Measurements from ENCODE around the gene PPP6R1. TPM values are rescaled to one million over a fixed set of nuclear protein-coding genes. Genes with fewer than 3 reads are reported as not detected.

PPP6R1 gene
- total and polyA plus RNA-seq, 2 of the 13 experiments (the other 11 are each of a cell fraction or from before 2014, with no cell fraction given), result 25.8 to 54.0 TPM

DNA sequence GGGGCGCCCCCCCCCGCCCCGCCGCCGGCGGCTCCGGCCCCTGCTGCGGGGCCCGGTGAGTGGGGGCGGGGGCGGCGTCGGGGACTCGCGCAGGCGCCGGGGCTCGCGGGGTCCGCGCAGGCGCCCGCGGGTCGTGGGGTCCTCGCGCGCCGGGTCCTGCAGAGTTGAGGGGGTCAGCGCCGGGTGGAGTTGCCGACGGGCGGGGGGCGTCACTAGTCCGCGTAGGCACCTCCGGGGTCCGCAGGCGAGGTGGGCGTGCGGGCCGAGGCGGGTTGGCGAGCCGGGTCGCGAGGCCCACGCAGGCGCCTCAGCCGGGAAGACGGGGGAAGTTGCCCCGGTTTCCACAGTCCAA is 365 bp downstream of the PPP6R1 start (continued):
- TF ChIP-seq, protein P1, sequence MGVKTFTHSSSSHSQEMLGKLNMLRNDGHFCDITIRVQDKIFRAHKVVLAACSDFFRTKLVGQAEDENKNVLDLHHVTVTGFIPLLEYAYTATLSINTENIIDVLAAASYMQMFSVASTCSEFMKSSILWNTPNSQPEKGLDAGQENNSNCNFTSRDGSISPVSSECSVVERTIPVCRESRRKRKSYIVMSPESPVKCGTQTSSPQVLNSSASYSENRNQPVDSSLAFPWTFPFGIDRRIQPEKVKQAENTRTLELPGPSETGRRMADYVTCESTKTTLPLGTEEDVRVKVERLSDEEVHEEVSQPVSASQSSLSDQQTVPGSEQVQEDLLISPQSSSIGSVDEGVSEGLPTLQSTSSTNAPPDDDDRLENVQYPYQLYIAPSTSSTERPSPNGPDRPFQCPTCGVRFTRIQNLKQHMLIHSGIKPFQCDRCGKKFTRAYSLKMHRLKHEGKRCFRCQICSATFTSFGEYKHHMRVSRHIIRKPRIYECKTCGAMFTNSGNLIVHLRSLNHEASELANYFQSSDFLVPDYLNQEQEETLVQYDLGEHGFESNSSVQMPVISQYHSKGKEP (CRISPR knock-in tag; IDR thresholded peaks at IDR 0.05), result no peak

DNA sequence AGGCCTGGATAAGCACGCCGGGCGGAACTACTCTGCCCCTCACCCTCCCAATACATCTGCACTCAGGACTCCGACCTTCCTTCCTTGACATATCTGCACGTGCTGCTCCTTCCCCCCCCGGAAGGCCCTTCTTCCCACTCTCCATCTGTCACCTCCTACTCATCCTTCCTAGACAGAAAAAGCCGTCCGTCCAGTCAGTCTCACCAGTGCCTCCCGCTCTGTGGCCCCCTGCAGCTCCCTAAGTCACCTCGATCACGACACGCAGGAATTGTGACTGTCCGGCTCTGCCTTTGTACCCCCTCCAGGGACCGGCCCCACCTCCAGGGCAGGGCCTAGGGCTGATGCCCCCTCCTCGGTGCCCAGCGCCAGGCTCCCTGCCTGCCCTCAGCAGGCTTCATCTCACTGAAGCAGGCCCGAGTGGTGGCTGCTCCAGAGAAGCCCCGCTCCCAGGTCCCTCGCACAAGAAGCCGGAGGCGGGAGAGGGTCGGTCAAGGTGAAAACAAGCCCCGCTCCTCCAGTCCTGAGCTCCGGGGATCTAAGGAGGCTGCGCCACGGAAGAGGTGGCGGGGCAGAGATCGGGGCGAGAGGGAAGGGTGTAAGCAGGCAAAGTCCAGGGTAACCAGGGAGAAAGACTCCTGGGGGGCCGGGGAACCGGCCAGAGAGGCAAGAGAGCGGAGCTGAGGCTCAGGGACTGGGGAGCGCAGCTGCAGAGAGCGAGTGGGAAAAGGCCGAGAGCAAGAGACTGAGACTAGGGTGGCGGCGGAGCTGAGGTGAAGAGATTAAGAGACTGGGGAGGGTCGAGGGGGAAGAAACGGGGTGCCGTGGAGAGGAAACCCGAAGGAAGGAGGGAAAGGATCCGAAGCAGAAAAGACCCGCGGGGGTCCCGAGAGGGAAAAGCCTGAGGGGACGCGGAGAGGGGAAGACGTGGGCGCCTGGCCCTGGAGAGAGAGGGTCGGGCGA is 1.1 kb downstream of the PPP6R1 start:
- H3K27ac ChIP-seq (ENCODE audit: extremely low read length, insufficient read depth, low read length), result peak overlapping the region; percentile 68
- H3K4me3 ChIP-seq (replicated peaks in 1 of 3; ENCODE audit: insufficient read depth in 1 of 3, low read depth in 2 of 3, low read length in 3 of 3), result peak overlapping the region; percentile 88 to 95 (median 94)
- no peaks in the 10 kb centered on the region; a peak in 1 of 5 replicates for H3K27me3 ChIP-seq (ENCODE audit: control insufficient read depth in 1 of 2, insufficient read depth in 2 of 2, low read length in 2 of 2)
- H3K4me2 ChIP-seq (ENCODE audit: low read depth, low read length), result peak overlapping the region; percentile 99
- H3K9ac ChIP-seq (ENCODE audit: insufficient read depth, low read depth, low read length), result peak overlapping the region; percentile 97
- in situ Hi-C loops (cut with HindIII; ENCODE audit: extremely low pct_ligation_motif_present, low pct_unique_long_range_greater_than_20kb) (loop anchor here (5.0 kb wide), 1 partner anchor 35 kb away; no protein-coding TSS in a partner anchor), intact Hi-C loops (cut with micrococcal nuclease; ENCODE audit: unreplicated experiment) (no loop called here)
- ATAC-seq, result no peak
- peaks cover 36% of the 10 kb centered on the region for H4K20me1 ChIP-seq (ENCODE audit: insufficient read depth, low read length)
- DNase-seq (ENCODE audit: low spot score), result no peak
- CTCF ChIA-PET (ENCODE audit: low intra/inter-chr PET ratio, low total read pairs), result no interaction called here
- POLR2A ChIA-PET, result interaction anchor here (1.1 to 6.2 kb wide), 15 partner anchors 16 to 397 kb away, joined by 3 to 95 read pairs (median 8); partner anchors contain the start of genes HSPBP1, PTPRH, TMEM86B and U2AF2
- BruUV-seq (replicated peaks), result no TSS peak
- peaks cover 46% of the 10 kb centered on the region for H3K4me1 ChIP-seq (ENCODE audit: insufficient read depth, low read length)
- whole genome bisulfite sequencing (ENCODE audit: low lambda C conversion rate), result 2% methylated on average over 39 of the region's 51 CpGs
- H3K36me3 ChIP-seq (replicated peaks in 1 of 2; ENCODE audit: control insufficient read depth in 1 of 2, insufficient read depth in 2 of 2, low read length in 2 of 2), result peaks cover 1 to 13% of the 10 kb centered on the region in 2 experiments; a peak in 3 of 5 replicates
- peaks cover 55% of the 10 kb centered on the region for H3K79me2 ChIP-seq (ENCODE audit: insufficient read depth, low read length)
- no peak for FAIRE-seq
- no peaks in the 10 kb centered on the region for H3K9me3 ChIP-seq (ENCODE audit: low read length)
- H2AFZ ChIP-seq (ENCODE audit: low read length), result no peak overlapping the region
- TF ChIP-seq ZFX (CRISPR knock-in tag; IDR thresholded peaks at IDR 0.05; ENCODE audit: low read depth) (peak; percentile 41), ZFY (CRISPR knock-in tag; IDR thresholded peaks at IDR 0.05) (peak; percentile 16; the same call in 1 of the 2 replicates), NFE2L2 (IDR thresholded peaks at IDR 0.05; ENCODE audit: low read length) (no peak), MXD4 (CRISPR knock-in tag; IDR thresholded peaks at IDR 0.05) (peak; percentile 73; the same call in 1 of the 2 replicates), SAP130 (CRISPR knock-in tag; IDR thresholded peaks at IDR 0.05; ENCODE audit: low read depth) (peak; percentile 77; the same call in 1 of the 2 replicates), ZNF225 (CRISPR knock-in tag; IDR thresholded peaks at IDR 0.05) (peak; percentile 31; the same call in 1 of the 2 replicates), PHF8 (CRISPR knock-in tag; IDR thresholded peaks at IDR 0.05) (peak; percentile 62), AGO2 (optimal IDR thresholded peaks at IDR 0.05; ENCODE audit: low read depth, low read length) (peak; percentile 53), SAFB2 (CRISPR knock-in tag; IDR thresholded peaks at IDR 0.05; ENCODE audit: borderline replicate concordance, low read depth) (no peak), ZSCAN22 (CRISPR knock-in tag; IDR thresholded peaks at IDR 0.05) (0 out of 2 replicates have a peak, but pooled peaks have one; percentile 1), ZFP36L2 (CRISPR knock-in tag; IDR thresholded peaks at IDR 0.05) (no peak), NCOA2 (CRISPR knock-in tag; IDR thresholded peaks at IDR 0.05) (no peak), HDAC1 (CRISPR knock-in tag; IDR thresholded peaks at IDR 0.05) (peak; percentile 31; the same call in 1 of the 2 replicates), ZNF326 (CRISPR knock-in tag; IDR thresholded peaks at IDR 0.05; ENCODE audit: borderline replicate concordance) (no peak), ZNF329 (CRISPR knock-in tag; IDR thresholded peaks at IDR 0.05; ENCODE audit: low read depth) (0 out of 2 replicates have a peak, but pooled peaks have one; percentile 6), NR2F2 (IDR thresholded peaks at IDR 0.05; ENCODE audit: borderline replicate concordance, low read depth) (no peak), TBX2 (CRISPR knock-in tag; IDR thresholded peaks at IDR 0.05; ENCODE audit: borderline replicate concordance) (peak; percentile 30; the same call in 1 of the 2 replicates), KAT7 (CRISPR knock-in tag; IDR thresholded peaks at IDR 0.05; ENCODE audit: borderline replicate concordance) (0 out of 2 replicates have a peak, but pooled peaks have one; percentile 32), TMF1 (CRISPR knock-in tag; IDR thresholded peaks at IDR 0.05; ENCODE audit: low read depth) (0 out of 2 replicates have a peak, but pooled peaks have one; percentile 20), ZNF264 (CRISPR knock-in tag; IDR thresholded peaks at IDR 0.05) (0 out of 2 replicates have a peak, but pooled peaks have one; percentile 41), ZNF747 (CRISPR knock-in tag; IDR thresholded peaks at IDR 0.05; ENCODE audit: borderline replicate concordance) (no peak)
